Panc1 (cell line): ENCODE measurements around the gene AIG1. TPM values are rescaled to one million over a fixed set of nuclear protein-coding genes. Genes with fewer than 3 reads are reported as not detected.

Experiments
- ATAC-seq: fragments of 200-7000 bp; cut with Tn5 transposase; 2 replicates; pipeline ENCODE4 v1.9.1; 2020; ENCODE audit warnings: mild to moderate bottlenecking, moderate library complexity
- BruUV-seq: library from RNA; stranded (reverse); fragments of 400-500 nt; replicated peaks from 2 replicates; lab custom pipeline; 2021; lab: Mats Ljungman, UMichigan
- CTCF ChIA-PET: fragments of 300-600 bp; sonication (Branson Sonifier 250); formaldehyde crosslinking; loops from one replicate; lab custom pipeline; 2022; ENCODE audit warnings: antibody characterized with exemption; lab: Charles Lee
- POLR2A ChIA-PET: fragments of 300-600 bp; sonication (Branson Sonifier 250); formaldehyde crosslinking; loops from one replicate; lab custom pipeline; 2022; ENCODE audit warnings: antibody characterized with exemption; lab: Charles Lee
- DNase-seq: peaks from one replicate; pipeline ENCODE4 v3.0.0-alpha.2; 2010; ENCODE audit warnings: low read depth, low spot score
- H3K27ac ChIP-seq: 2 replicates; pipeline ENCODE4 v1.5.1; 2011; ENCODE audit warnings: mild to moderate bottlenecking, low read length, inconsistent platforms
- H3K27me3 ChIP-seq: fragments of 200-500 bp; sonication (Bioruptor generic); 2 replicates; pipeline ENCODE4 v1.6.0; 2014; ENCODE audit warnings: low read length, inconsistent platforms; ENCODE audit not compliant: control insufficient read depth, insufficient read depth
- H3K36me3 ChIP-seq: fragments of 200-500 bp; sonication (Bioruptor generic); 2 replicates; pipeline ENCODE4 v1.5.1; 2014; ENCODE audit warnings: inconsistent platforms, mild to moderate bottlenecking, low read length, moderate library complexity; ENCODE audit not compliant: control insufficient read depth, insufficient read depth
- H3K4me1 ChIP-seq: 2 replicates; pipeline ENCODE4 v1.5.1; 2011; ENCODE audit warnings: inconsistent platforms, mild to moderate bottlenecking, low read length, moderate library complexity; ENCODE audit not compliant: control insufficient read depth, insufficient read depth
- H3K4me3 ChIP-seq, 2 experiments: 2 replicates each; pipeline ENCODE4 v1.5.1; 2011 to 2012; ENCODE audit warnings: low read depth in 2 of 2, low read length in 2 of 2, mild to moderate bottlenecking in 2 of 2, inconsistent platforms in 1 of 2, moderate library complexity in 1 of 2
- H3K9me3 ChIP-seq: fragments of 200-500 bp; sonication (Bioruptor generic); 2 replicates; pipeline ENCODE4 v1.5.1; 2014; ENCODE audit warnings: low read depth, mild to moderate bottlenecking, inconsistent platforms, low read length, moderate library complexity; ENCODE audit not compliant: control insufficient read depth, insufficient read depth
- POLR2AphosphoS5 ChIP-seq: IDR thresholded peaks from 2 replicates; pipeline ENCODE4 v1.6.1; 2012; ENCODE audit warnings: mild to moderate bottlenecking, low read depth, low read length, moderate library complexity
- SIN3A ChIP-seq: IDR thresholded peaks from 2 replicates; pipeline ENCODE4 v1.6.1; 2012; ENCODE audit warnings: low read depth, mild to moderate bottlenecking, low read length, moderate library complexity, borderline replicate concordance; ENCODE audit not compliant: insufficient read depth
- TCF7L2 ChIP-seq: IDR thresholded peaks from 2 replicates; pipeline ENCODE4 v1.6.1; 2011; ENCODE audit warnings: mild to moderate bottlenecking, low read depth, low read length, inconsistent platforms
- in situ Hi-C: cut with HindIII; loops from 2 replicates; pipeline ENCODE4 v1.10.0; 2016; ENCODE audit warnings: low sequenced_read_pairs, low pct_unique_long_range_greater_than_20kb
- intact Hi-C: fragments of 100-400 bp; cut with micrococcal nuclease; formaldehyde crosslinking; loops from one replicate; pipeline ENCODE4 v1.10.0; 2022; ENCODE audit not compliant: unreplicated experiment
- total RNA-seq: library from RNA; stranded (reverse); gene quantifications from one replicate; pipeline ENCODE4 v1.2.1, GENCODE V29; 2021; ENCODE audit not compliant: unreplicated experiment
- TF ChIP-seq, protein P1 (sequence below), 2 experiments: IDR thresholded peaks; 2 replicates each; pipeline ENCODE4 v1.6.1; 2011 to 2012; ENCODE audit warnings: low read depth in 2 of 2, control low read depth in 1 of 2, low read length in 1 of 2, mild to moderate bottlenecking in 1 of 2, moderate library complexity in 1 of 2; ENCODE audit not compliant: insufficient read depth in 1 of 2
- TF ChIP-seq, protein P2 (sequence below): fragments of 450-650 bp; IDR thresholded peaks from 2 replicates; pipeline ENCODE4 v1.5.1; 2017; ENCODE audit warnings: mild to moderate bottlenecking

AIG1 gene
- total RNA-seq, 1 experiment from 2014 or later, result 23.9 TPM

DNA sequence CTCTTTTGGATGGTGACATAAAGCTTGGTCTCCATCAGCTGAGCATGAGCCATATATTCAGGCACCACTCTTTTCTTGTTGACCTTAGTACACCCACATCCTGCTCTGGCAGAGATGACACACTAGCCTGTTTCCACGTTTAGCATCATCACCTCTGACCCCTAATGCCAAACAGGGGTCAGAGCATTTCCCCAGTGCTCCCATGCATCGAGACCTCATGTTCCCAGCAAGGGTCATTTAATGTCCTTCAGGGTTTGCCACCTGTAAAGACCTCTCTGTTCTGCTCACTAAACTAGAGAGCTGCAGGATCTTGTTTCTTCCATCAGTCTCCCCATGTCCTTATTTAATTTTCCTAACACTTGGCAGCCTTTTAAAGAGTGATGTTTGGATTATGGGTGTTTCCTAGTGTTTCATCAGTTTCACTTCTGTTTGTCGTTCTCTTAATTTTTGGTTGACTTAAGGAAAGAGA is 97.5 kb downstream of the AIG1 start:
- TF ChIP-seq, protein P1, sequence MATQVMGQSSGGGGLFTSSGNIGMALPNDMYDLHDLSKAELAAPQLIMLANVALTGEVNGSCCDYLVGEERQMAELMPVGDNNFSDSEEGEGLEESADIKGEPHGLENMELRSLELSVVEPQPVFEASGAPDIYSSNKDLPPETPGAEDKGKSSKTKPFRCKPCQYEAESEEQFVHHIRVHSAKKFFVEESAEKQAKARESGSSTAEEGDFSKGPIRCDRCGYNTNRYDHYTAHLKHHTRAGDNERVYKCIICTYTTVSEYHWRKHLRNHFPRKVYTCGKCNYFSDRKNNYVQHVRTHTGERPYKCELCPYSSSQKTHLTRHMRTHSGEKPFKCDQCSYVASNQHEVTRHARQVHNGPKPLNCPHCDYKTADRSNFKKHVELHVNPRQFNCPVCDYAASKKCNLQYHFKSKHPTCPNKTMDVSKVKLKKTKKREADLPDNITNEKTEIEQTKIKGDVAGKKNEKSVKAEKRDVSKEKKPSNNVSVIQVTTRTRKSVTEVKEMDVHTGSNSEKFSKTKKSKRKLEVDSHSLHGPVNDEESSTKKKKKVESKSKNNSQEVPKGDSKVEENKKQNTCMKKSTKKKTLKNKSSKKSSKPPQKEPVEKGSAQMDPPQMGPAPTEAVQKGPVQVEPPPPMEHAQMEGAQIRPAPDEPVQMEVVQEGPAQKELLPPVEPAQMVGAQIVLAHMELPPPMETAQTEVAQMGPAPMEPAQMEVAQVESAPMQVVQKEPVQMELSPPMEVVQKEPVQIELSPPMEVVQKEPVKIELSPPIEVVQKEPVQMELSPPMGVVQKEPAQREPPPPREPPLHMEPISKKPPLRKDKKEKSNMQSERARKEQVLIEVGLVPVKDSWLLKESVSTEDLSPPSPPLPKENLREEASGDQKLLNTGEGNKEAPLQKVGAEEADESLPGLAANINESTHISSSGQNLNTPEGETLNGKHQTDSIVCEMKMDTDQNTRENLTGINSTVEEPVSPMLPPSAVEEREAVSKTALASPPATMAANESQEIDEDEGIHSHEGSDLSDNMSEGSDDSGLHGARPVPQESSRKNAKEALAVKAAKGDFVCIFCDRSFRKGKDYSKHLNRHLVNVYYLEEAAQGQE (IDR thresholded peaks at IDR 0.05; ENCODE audit: insufficient read depth in 1 of 2, low read depth in 2 of 2, low read length in 1 of 2), result no peak
- no peak for TF ChIP-seq SIN3A
- no peak for TF ChIP-seq TCF7L2
- TF ChIP-seq POLR2AphosphoS5, result no peak
- TF ChIP-seq, protein P2, sequence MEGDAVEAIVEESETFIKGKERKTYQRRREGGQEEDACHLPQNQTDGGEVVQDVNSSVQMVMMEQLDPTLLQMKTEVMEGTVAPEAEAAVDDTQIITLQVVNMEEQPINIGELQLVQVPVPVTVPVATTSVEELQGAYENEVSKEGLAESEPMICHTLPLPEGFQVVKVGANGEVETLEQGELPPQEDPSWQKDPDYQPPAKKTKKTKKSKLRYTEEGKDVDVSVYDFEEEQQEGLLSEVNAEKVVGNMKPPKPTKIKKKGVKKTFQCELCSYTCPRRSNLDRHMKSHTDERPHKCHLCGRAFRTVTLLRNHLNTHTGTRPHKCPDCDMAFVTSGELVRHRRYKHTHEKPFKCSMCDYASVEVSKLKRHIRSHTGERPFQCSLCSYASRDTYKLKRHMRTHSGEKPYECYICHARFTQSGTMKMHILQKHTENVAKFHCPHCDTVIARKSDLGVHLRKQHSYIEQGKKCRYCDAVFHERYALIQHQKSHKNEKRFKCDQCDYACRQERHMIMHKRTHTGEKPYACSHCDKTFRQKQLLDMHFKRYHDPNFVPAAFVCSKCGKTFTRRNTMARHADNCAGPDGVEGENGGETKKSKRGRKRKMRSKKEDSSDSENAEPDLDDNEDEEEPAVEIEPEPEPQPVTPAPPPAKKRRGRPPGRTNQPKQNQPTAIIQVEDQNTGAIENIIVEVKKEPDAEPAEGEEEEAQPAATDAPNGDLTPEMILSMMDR, result no peak
- Histone ChIP-seq H3K4me3 (no peak overlapping the region), H3K9me3 (no peaks in the 10 kb centered on the region), H3K36me3 (no peaks in the 10 kb centered on the region), H3K4me1 (no peaks in the 10 kb centered on the region), H3K27ac (no peak overlapping the region), H3K27me3 (no peaks in the 10 kb centered on the region)
- ChIA-PET CTCF (no interaction called here), POLR2A (no interaction called here)
- DNase-seq (peak; percentile 17), ATAC-seq (no peak)
- no TSS peak for BruUV-seq
- in situ Hi-C loops (no loop called here), intact Hi-C loops (no loop called here)

DNA sequence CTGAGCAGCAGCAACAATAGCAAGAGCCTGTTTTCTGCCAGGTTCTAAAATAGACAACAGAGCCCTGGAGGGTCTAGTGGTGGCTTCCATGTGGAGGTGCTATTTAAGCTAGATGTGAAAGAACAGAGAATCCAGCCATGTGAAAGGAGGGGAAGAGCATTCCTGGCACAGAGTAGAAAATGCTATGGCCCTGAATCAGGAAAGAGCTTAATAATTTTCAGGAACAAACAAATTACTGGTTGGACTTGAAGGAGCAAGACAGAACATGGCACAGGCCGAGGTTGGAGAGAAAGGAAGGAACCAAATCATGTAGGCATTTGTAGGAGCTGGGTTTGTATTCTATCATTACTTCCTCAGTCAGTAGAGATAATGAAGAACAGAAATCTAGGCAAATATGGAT is 98.3 kb downstream of the AIG1 start:
- no peak for DNase-seq
- no TSS peak for BruUV-seq

More for the DNA sequence above, 98.3 kb downstream of the AIG1 start:
- Histone ChIP-seq H3K27ac (no peak overlapping the region), H3K4me1 (no peaks in the 10 kb centered on the region), H3K27me3 (no peaks in the 10 kb centered on the region), H3K9me3 (no peaks in the 10 kb centered on the region), H3K36me3 (no peaks in the 10 kb centered on the region), H3K4me3 (no peak overlapping the region)
- ChIA-PET POLR2A (no interaction called here), CTCF (no interaction called here)
- in situ Hi-C loops (no loop called here), intact Hi-C loops (no loop called here)
- ATAC-seq, result no peak
- TF ChIP-seq, protein P1 (IDR thresholded peaks at IDR 0.05; ENCODE audit: insufficient read depth in 1 of 2, low read depth in 2 of 2, low read length in 1 of 2), result no peak
- TF ChIP-seq TCF7L2, result no peak
- TF ChIP-seq SIN3A, result no peak
- TF ChIP-seq POLR2AphosphoS5, result no peak
- TF ChIP-seq, protein P2, result no peak
